Neural cell (in vitro differentiated cells): ENCODE data around the gene RAPGEF4. TPM values are rescaled to one million over a fixed set of nuclear protein-coding genes. Genes with fewer than 3 reads are reported as not detected.

Experiments used
- H2AFZ ChIP-seq: fragments of 200-600, 300-800 bp; sonication (generic), shearing (Covaris generic); 2 replicates; pipeline ENCODE4 v1.6.0; 2014; ENCODE audit warnings: low read depth, mild to moderate bottlenecking, antibody characterized with exemption, low read length, moderate library complexity
- H3F3A ChIP-seq: fragments of 200-600 bp; shearing (Covaris generic); 2 replicates; pipeline ENCODE4 v1.6.1; 2016; ENCODE audit warnings: mild to moderate bottlenecking, moderate library complexity, mixed read lengths, antibody characterized with exemption, low read length; ENCODE audit not compliant: insufficient read depth, poor library complexity, severe bottlenecking
- H3K27ac ChIP-seq: fragments of 200-600, 300-800 bp; sonication (generic), shearing (Covaris generic); 2 replicates; pipeline ENCODE4 v1.5.1; 2014; ENCODE audit warnings: mild to moderate bottlenecking, low read length, moderate library complexity
- H3K27me3 ChIP-seq: fragments of 300-800, 200-600 bp; sonication (generic), shearing (Covaris generic); 2 replicates; pipeline ENCODE4 v1.6.0; 2014; ENCODE audit warnings: mild to moderate bottlenecking, low read depth, low read length, moderate library complexity; ENCODE audit not compliant: insufficient read depth
- H3K36me3 ChIP-seq: fragments of 300-800, 200-600 bp; sonication (generic), shearing (Covaris generic); 2 replicates; pipeline ENCODE4 v1.5.1; 2014; ENCODE audit warnings: mild to moderate bottlenecking, antibody characterized with exemption, low read length, moderate library complexity; ENCODE audit not compliant: insufficient read depth
- H3K4me2 ChIP-seq: fragments of 300-800, 200-600 bp; sonication (generic), shearing (Covaris generic); 2 replicates; pipeline ENCODE4 v1.6.0; 2014; ENCODE audit warnings: mild to moderate bottlenecking, low read length
- H3K4me3 ChIP-seq: fragments of 300-800, 200-600 bp; sonication (generic), shearing (Covaris generic); 2 replicates; pipeline ENCODE4 v1.5.1; 2014; ENCODE audit warnings: mild to moderate bottlenecking, low read length, moderate library complexity
- H3K79me2 ChIP-seq: fragments of 200-600 bp; shearing (Covaris generic); replicated peaks from 2 replicates; pipeline ENCODE4 v1.6.0; 2014; ENCODE audit warnings: mild to moderate bottlenecking, low read length, moderate library complexity; ENCODE audit not compliant: insufficient read depth
- H3K9ac ChIP-seq: fragments of 300-800, 200-600 bp; sonication (generic), shearing (Covaris generic); 2 replicates; pipeline ENCODE4 v1.6.1; 2016; ENCODE audit warnings: mild to moderate bottlenecking, low read length, mixed read lengths
- H3K9me2 ChIP-seq: fragments of 200-600 bp; shearing (Covaris generic); 2 replicates; pipeline ENCODE4 v1.6.1; 2016; ENCODE audit warnings: mild to moderate bottlenecking, low read length, mixed read lengths; ENCODE audit not compliant: insufficient read depth
- H3K9me3 ChIP-seq: fragments of 200-600, 300-800 bp; sonication (generic), shearing (Covaris generic); 2 replicates; pipeline ENCODE4 v1.6.1; 2016; ENCODE audit warnings: mild to moderate bottlenecking, mixed run types, low read length, moderate library complexity, mixed read lengths
- H4K20me1 ChIP-seq: fragments of 200-600 bp; shearing (Covaris generic); 2 replicates; pipeline ENCODE4 v1.6.1; 2016; ENCODE audit warnings: mild to moderate bottlenecking, mixed run types; ENCODE audit not compliant: insufficient read depth
- EP300 ChIP-seq: fragments of 450-650 bp; conservative IDR thresholded peaks from 2 replicates; pipeline ENCODE4 v1.6.1; 2014; ENCODE audit warnings: antibody characterized with exemption, mild to moderate bottlenecking, moderate library complexity; ENCODE audit not compliant: poor library complexity, severe bottlenecking
- EZH2 ChIP-seq: fragments of 200-600, 300-800 bp; shearing (Covaris generic), sonication (generic); IDR thresholded peaks from 2 replicates; pipeline ENCODE4 v1.6.1; 2014; ENCODE audit warnings: antibody characterized with exemption, low read length, borderline replicate concordance, mild to moderate bottlenecking; ENCODE audit not compliant: insufficient read depth, poor library complexity, severe bottlenecking
- MXI1 ChIP-seq: fragments of 450-650 bp; conservative IDR thresholded peaks from 2 replicates; pipeline ENCODE4 v1.6.1; 2014; ENCODE audit warnings: antibody characterized with exemption, mild to moderate bottlenecking; ENCODE audit not compliant: poor library complexity, severe bottlenecking
- POLR2AphosphoS5 ChIP-seq: IDR thresholded peaks from 2 replicates; pipeline ENCODE4 v1.6.1; 2012
- RAD21 ChIP-seq: fragments of 450-650 bp; conservative IDR thresholded peaks from 2 replicates; pipeline ENCODE4 v1.6.1; 2014; ENCODE audit warnings: antibody characterized with exemption, mild to moderate bottlenecking, moderate library complexity
- REST ChIP-seq: IDR thresholded peaks from 2 replicates; pipeline ENCODE4 v1.6.1; 2012; ENCODE audit warnings: borderline replicate concordance
- SMC3 ChIP-seq: fragments of 450-650 bp; conservative IDR thresholded peaks from 2 replicates; pipeline ENCODE4 v1.6.1; 2014; ENCODE audit warnings: antibody characterized with exemption, mild to moderate bottlenecking, moderate library complexity; ENCODE audit not compliant: poor library complexity
- TAF1 ChIP-seq: IDR thresholded peaks from 2 replicates; pipeline ENCODE4 v1.6.1; 2012; ENCODE audit warnings: low read depth
- polyA plus RNA-seq: library from polyadenylated mRNA; depleted of rRNA; stranded (reverse); fragments of >200 nt; gene quantifications from 2 replicates; pipeline ENCODE4 v1.2.3, GENCODE V29; 2014
- TF ChIP-seq, protein P1 (sequence below): fragments of 450-650 bp; IDR thresholded peaks from 2 replicates; pipeline ENCODE4 v1.5.1; 2014; ENCODE audit warnings: antibody characterized with exemption, mild to moderate bottlenecking, moderate library complexity; ENCODE audit not compliant: poor library complexity, severe bottlenecking

The RAPGEF4 gene
- polyA plus RNA-seq, 1 donor from 2014 or later = 10.4 TPM

GRCh38 chr2:173048897-173049661 is 313.4 kb downstream of the RAPGEF4 start:
- Histone ChIP-seq H3K9me3 (no peaks in the 10 kb centered on the region), H3K36me3 (no peaks in the 10 kb centered on the region), H3K79me2 (no peaks in the 10 kb centered on the region), H3K27me3 (no peaks in the 10 kb centered on the region), H3K27ac (no peak overlapping the region), H4K20me1 (no peaks in the 10 kb centered on the region), H3K9me2 (no peaks in the 10 kb centered on the region), H2AFZ (no peak overlapping the region), H3K4me2 (no peak overlapping the region), H3F3A (no peaks in the 10 kb centered on the region), H3K4me3 (no peak overlapping the region), H3K9ac (no peak overlapping the region)
- TF ChIP-seq POLR2AphosphoS5 = no peak
- TF ChIP-seq SMC3 = no peak
- TF ChIP-seq EZH2 = no peak
- no peak for TF ChIP-seq EP300
- no peak for TF ChIP-seq REST
- TF ChIP-seq MXI1 = no peak
- no peak for TF ChIP-seq RAD21
- TF ChIP-seq, protein P1, sequence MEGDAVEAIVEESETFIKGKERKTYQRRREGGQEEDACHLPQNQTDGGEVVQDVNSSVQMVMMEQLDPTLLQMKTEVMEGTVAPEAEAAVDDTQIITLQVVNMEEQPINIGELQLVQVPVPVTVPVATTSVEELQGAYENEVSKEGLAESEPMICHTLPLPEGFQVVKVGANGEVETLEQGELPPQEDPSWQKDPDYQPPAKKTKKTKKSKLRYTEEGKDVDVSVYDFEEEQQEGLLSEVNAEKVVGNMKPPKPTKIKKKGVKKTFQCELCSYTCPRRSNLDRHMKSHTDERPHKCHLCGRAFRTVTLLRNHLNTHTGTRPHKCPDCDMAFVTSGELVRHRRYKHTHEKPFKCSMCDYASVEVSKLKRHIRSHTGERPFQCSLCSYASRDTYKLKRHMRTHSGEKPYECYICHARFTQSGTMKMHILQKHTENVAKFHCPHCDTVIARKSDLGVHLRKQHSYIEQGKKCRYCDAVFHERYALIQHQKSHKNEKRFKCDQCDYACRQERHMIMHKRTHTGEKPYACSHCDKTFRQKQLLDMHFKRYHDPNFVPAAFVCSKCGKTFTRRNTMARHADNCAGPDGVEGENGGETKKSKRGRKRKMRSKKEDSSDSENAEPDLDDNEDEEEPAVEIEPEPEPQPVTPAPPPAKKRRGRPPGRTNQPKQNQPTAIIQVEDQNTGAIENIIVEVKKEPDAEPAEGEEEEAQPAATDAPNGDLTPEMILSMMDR = no peak
- no peak for TF ChIP-seq TAF1

DNA sequence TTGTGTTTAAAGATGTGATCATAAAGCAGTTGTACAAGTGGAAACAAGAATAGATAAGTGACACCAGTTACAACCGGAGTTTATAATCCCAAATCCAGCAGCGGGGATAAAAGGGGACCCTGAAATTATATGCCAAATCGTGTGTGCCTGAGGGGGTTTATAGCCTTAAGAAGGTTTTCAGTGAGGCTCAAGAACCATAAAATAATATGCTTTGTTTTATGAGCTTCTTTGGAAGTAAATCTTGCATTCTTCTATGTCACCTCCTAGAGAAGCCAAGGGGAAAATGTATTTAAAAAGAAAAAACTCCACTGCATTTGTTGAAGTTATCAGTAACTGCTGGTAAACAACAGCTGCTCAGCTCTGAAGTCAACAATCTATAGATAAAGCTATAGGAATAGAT is 314.2 kb downstream of the RAPGEF4 start:
- Histone ChIP-seq H3K9me3 (no peaks in the 10 kb centered on the region), H3K27ac (no peak overlapping the region), H3K4me2 (no peak overlapping the region), H3K36me3 (no peaks in the 10 kb centered on the region), H2AFZ (no peak overlapping the region), H3K9me2 (no peaks in the 10 kb centered on the region), H3K4me3 (no peak overlapping the region), H3K9ac (no peak overlapping the region), H3K27me3 (no peaks in the 10 kb centered on the region), H4K20me1 (no peaks in the 10 kb centered on the region), H3F3A (no peaks in the 10 kb centered on the region), H3K79me2 (no peaks in the 10 kb centered on the region)
- TF ChIP-seq SMC3 (no peak), MXI1 (no peak), POLR2AphosphoS5 (no peak), TAF1 (no peak), EP300 (no peak), REST (no peak), EZH2 (no peak), RAD21 (no peak)
- TF ChIP-seq, protein P1 = no peak
